ENCODE results near the gene HOXA1. TPM values are rescaled to one million over a fixed set of nuclear protein-coding genes. Genes with fewer than 3 reads are reported as not detected.

HOXA1 gene
- total RNA-seq (2014; rRNA removed), result 1.4 and 2.0 TPM in 2 replicates
- Bru-seq, nascent RNA, result percentile 54 among the genes with signal in this experiment
- percentile 54 among the genes with signal in this experiment for BruChase-seq, experiment 1, labeled RNA remaining after a 6-hour chase
- percentile 60 among the genes with signal in this experiment for BruChase-seq, experiment 2, labeled RNA remaining after a 2-hour chase
- long read RNA-seq, partial matches to known transcripts, result 1 of 2 reads
- long read RNA-seq, other reads (novel, unspliced or antisense), result 0 of 2 reads

- Histone ChIP-seq H3K4me3 (ENCODE audit: low read length) (peak within 1 kb of the TSS; percentile 84), H3K4me1 (ENCODE audit: insufficient read depth, low read length) (peaks cover 35% of the 10 kb centered on the region), H3F3A (ENCODE audit: low read length, unreplicated experiment) (no peaks in the 10 kb centered on the region), H3K9me2 (replicated peaks; ENCODE audit: low read length) (no peaks in the 10 kb centered on the region), H3K27me3 (ENCODE audit: low read length) (no peaks in the 10 kb centered on the region), H3K4me2 (ENCODE audit: low read length) (peak within 1 kb of the TSS; percentile 94), H3K9me3 (ENCODE audit: low read length) (no peaks in the 10 kb centered on the region), H4K20me1 (ENCODE audit: low read length) (no peaks in the 10 kb centered on the region), H2AFZ (ENCODE audit: low read length) (peak within 1 kb of the TSS; percentile 70), H3K27ac (ENCODE audit: low read length) (peak within 1 kb of the TSS; percentile 88), H3K79me2 (ENCODE audit: low read length) (peaks cover 52% of the 10 kb centered on the region), H3K9ac (ENCODE audit: low read length) (peak within 1 kb of the TSS; percentile 79), H3K36me3 (ENCODE audit: low read depth, low read length) (peaks cover 14% of the 10 kb centered on the region; the same call in 1 of the 2 replicates)
- ChIA-PET POLR2A (ENCODE audit: unreplicated experiment) (interaction anchor here (0.5 to 1.3 kb wide), 8 partner anchors 14 to 421 kb away, joined by 3 to 11 read pairs (median 6); no protein-coding TSS in a partner anchor), CTCF (interaction anchor here (0.7 kb wide), 1 partner anchor 53 kb away, joined by 3 read pairs; no protein-coding TSS in a partner anchor)
- TF ChIP-seq CTCF (conservative IDR thresholded peaks at IDR 0.05; ENCODE audit: low read depth, low read length) (no peak), EZH2 (IDR thresholded peaks at IDR 0.05; ENCODE audit: low read length, unreplicated experiment) (no peak), EZH2phosphoT487 (IDR thresholded peaks at IDR 0.05; ENCODE audit: borderline replicate concordance, low read length) (no peak)
- no TSS peak for BruUV-seq (replicated peaks)
- ATAC-seq (peak; percentile 65), DNase-seq (peak; percentile 94)
- intact Hi-C loops (cut with micrococcal nuclease), result loop anchor here (2.0 kb wide), 1 partner anchor 49 kb away; no protein-coding TSS in a partner anchor
Measured at GRCh38 chr7:27095897-27096767, at the start of gene HOXA1. HOXA1 (minus strand) TSS chr7:27096000; CDS start chr7:27095912, 88 bp downstream.

- Histone ChIP-seq H3K4me2 (ENCODE audit: low read length) (no peak overlapping the region), H3F3A (ENCODE audit: low read length, unreplicated experiment) (no peaks in the 10 kb centered on the region), H2AFZ (ENCODE audit: low read length) (no peak overlapping the region), H3K27me3 (ENCODE audit: low read length) (no peaks in the 10 kb centered on the region), H3K9ac (ENCODE audit: low read length) (no peak overlapping the region), H3K36me3 (ENCODE audit: low read depth, low read length) (peaks cover 13% of the 10 kb centered on the region; the same call in 1 of the 2 replicates), H3K79me2 (ENCODE audit: low read length) (peaks cover 43% of the 10 kb centered on the region), H3K27ac (ENCODE audit: low read length) (no peak overlapping the region), H3K9me3 (ENCODE audit: low read length) (no peaks in the 10 kb centered on the region), H4K20me1 (ENCODE audit: low read length) (no peaks in the 10 kb centered on the region), H3K4me3 (ENCODE audit: low read length) (no peak overlapping the region), H3K4me1 (ENCODE audit: insufficient read depth, low read length) (peaks cover 21% of the 10 kb centered on the region), H3K9me2 (replicated peaks; ENCODE audit: low read length) (no peaks in the 10 kb centered on the region)
- intact Hi-C loops (cut with micrococcal nuclease), result no loop called here
- ATAC-seq (no peak), DNase-seq (no peak)
- no peak for TF ChIP-seq EZH2 (IDR thresholded peaks at IDR 0.05; ENCODE audit: low read length, unreplicated experiment)
- no peak for TF ChIP-seq EZH2phosphoT487 (IDR thresholded peaks at IDR 0.05; ENCODE audit: borderline replicate concordance, low read length)
- no peak for TF ChIP-seq CTCF (conservative IDR thresholded peaks at IDR 0.05; ENCODE audit: low read depth, low read length)
- BruUV-seq (replicated peaks), result no TSS peak
- CTCF ChIA-PET, result no interaction called here
- POLR2A ChIA-PET (ENCODE audit: unreplicated experiment), result no interaction called here
Measured at GRCh38 chr7:27145165-27145913, 49.5 kb upstream of the HOXA1 start.

Measured in PC-3 (cell line).